Neural progenitor cell (in vitro differentiated cells): ENCODE measurements around the gene SUPT20H.

Experiments
- CTCF ChIP-seq: fragments of 200-600 bp; sonication (generic); IDR thresholded peaks from 2 replicates; pipeline ENCODE4 v1.5.1; 2017; ENCODE audit warnings: antibody characterized with exemption, mild to moderate bottlenecking
- EZH2phosphoT487 ChIP-seq: fragments of 200-600 bp; sonication (generic); IDR thresholded peaks from 2 replicates; pipeline ENCODE4 v1.6.1; 2017; ENCODE audit warnings: antibody characterized with exemption

DNA sequence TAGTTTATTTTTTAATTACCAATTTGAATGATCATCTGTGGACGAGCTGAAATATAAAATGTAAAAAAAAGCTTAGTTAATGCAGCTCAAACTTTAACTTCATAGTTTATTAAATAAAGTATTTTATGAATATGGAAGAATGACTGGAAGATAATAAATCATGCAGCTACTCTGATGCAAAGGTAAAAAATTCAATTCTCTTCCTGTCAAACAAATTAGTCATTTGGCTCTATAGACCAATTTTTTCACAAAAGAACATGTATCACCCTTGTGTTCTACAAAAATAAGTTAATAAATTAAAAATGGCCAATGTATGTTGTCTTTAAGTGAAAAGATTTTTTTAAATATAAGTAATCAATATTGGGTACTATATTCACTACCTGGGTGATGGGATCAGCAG lies 32.7 kb downstream of the SUPT20H start:
- TF ChIP-seq EZH2phosphoT487: no peak
- TF ChIP-seq CTCF: no peak
